Lung (tissue), 12 donors: ENCODE results near the gene MS4A15. TPM values are rescaled to one million over a fixed set of nuclear protein-coding genes. Genes with fewer than 3 reads are reported as not detected.

Experiments used
- ATAC-seq: fragments of 200-7000 bp; cut with Tn5 transposase; one replicate; pipeline ENCODE4 v1.9.1; 2020; ENCODE audit warnings: moderate number of reproducible peaks; ENCODE audit not compliant: insufficient read depth, low FRiP score
- DNase-seq, 3 donors: peaks; one replicate each; pipeline ENCODE4 v3.0.0-alpha.2; 2013 to 2017
- H3K27ac ChIP-seq, 2 donors: one replicate each; pipeline ENCODE4 v1.5.1; 2013; ENCODE audit warnings: mild to moderate bottlenecking in 2 of 2, moderate library complexity in 2 of 2, control low read depth in 1 of 2, inconsistent platforms in 1 of 2, low read depth in 1 of 2, low read length in 1 of 2
- H3K27me3 ChIP-seq, 3 donors: one replicate each; pipeline ENCODE4 v1.5.1; 2013; ENCODE audit warnings: low read length in 2 of 3; ENCODE audit not compliant: control insufficient read depth in 3 of 3, insufficient read depth in 3 of 3
- H3K36me3 ChIP-seq, 4 donors: one replicate each; pipeline ENCODE4 v1.5.1; 2013; ENCODE audit warnings: low read length in 4 of 4, mild to moderate bottlenecking in 1 of 4, moderate library complexity in 1 of 4; ENCODE audit not compliant: control insufficient read depth in 4 of 4, insufficient read depth in 4 of 4
- H3K4me1 ChIP-seq, 5 donors: one replicate each; pipeline ENCODE4 v1.5.1; 2013; ENCODE audit warnings: low read length in 5 of 5, mild to moderate bottlenecking in 2 of 5, moderate library complexity in 1 of 5; ENCODE audit not compliant: control insufficient read depth in 5 of 5, insufficient read depth in 5 of 5
- H3K4me3 ChIP-seq: one replicate; pipeline ENCODE4 v1.5.1; 2013; ENCODE audit warnings: mild to moderate bottlenecking, control low read depth, moderate library complexity
- H3K9ac ChIP-seq, 2 donors: one replicate each; pipeline ENCODE4 v1.5.1; 2013; ENCODE audit warnings: low read length in 2 of 2, control low read depth in 1 of 2; ENCODE audit not compliant: insufficient read depth in 1 of 2
- H3K9me3 ChIP-seq, 4 donors: one replicate each; pipeline ENCODE4 v1.5.1; 2013; ENCODE audit warnings: low read length in 3 of 4, mild to moderate bottlenecking in 1 of 4, moderate library complexity in 1 of 4; ENCODE audit not compliant: control insufficient read depth in 4 of 4, insufficient read depth in 3 of 4
- WGBS, 2 donors: extraction: QIAGEN DNeasy Blood & Tissue Kit; methylation state at CpG; one replicate each; pipeline ENCODE4 v1.1.7; 2013; 5-methylcytosine and 5-hydroxymethylcytosine counted together
- polyA plus RNA-seq, 2 donors: library from polyadenylated mRNA; stranded (reverse); fragments of 200-250 nt; gene quantifications; one replicate each; pipeline ENCODE4 v1.2.1, GENCODE V29; 2013
- total RNA-seq, 2 donors: library from RNA; depleted of rRNA in 1 of 2; stranded (reverse); fragments of >200 nt in 1 of 2; gene quantifications; one replicate each; pipeline ENCODE4 v1.2.1, GENCODE V29; 2014 to 2021
- TF ChIP-seq, protein P1 (sequence below): IDR thresholded peaks from 2 replicates; pipeline ENCODE4 v1.5.1; 2012; ENCODE audit warnings: mild to moderate bottlenecking; ENCODE audit errors: control extremely low read depth, extremely low read depth
- donor health status: control.
- donor health status: control.
- donor health status: Bipolar disorder and iron deficiency.
- donor health status: healthy.
- donor health status: DM: yes; HTN: yes; CAD: no.

MS4A15 gene
- total and polyA plus RNA-seq, 4 donors = 9.8 to 38.9 (median 26.8) TPM; not detected in 1

DNA sequence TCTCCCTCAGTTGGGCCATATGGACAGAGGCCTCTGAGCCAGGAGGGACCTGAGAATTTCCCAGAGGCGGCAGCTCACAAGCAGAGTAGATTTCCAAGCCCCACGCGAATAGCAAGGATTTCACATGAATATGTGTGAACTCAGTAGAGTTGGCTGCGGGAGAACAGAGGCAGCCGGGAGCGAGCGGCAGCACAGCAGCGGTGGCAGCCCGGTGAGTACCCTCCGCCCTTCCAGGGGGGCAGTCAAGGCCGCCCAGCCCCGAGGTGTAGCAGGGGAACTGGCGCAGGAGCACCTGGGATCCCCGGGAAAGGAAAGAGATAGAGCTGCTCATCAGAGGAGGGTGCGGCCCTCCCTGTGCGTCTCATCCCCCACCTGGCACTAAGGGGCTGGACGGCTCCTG lies 8.4 kb upstream of the MS4A15 start:
- ATAC-seq = no peak
- Histone ChIP-seq H3K9ac (no peak overlapping the region), H3K9me3 (peaks cover 0 to 1% (median 0%) of the 10 kb centered on the region in 4 donors), H3K36me3 (no peaks in the 10 kb centered on the region), H3K4me1 (no peaks in the 10 kb centered on the region), H3K27ac (no peak overlapping the region), H3K4me3 (no peak overlapping the region), H3K27me3 (peaks cover 0 to 2% (median 0%) of the 10 kb centered on the region in 3 donors)
- DNase-seq = no peak
- TF ChIP-seq, protein P1, sequence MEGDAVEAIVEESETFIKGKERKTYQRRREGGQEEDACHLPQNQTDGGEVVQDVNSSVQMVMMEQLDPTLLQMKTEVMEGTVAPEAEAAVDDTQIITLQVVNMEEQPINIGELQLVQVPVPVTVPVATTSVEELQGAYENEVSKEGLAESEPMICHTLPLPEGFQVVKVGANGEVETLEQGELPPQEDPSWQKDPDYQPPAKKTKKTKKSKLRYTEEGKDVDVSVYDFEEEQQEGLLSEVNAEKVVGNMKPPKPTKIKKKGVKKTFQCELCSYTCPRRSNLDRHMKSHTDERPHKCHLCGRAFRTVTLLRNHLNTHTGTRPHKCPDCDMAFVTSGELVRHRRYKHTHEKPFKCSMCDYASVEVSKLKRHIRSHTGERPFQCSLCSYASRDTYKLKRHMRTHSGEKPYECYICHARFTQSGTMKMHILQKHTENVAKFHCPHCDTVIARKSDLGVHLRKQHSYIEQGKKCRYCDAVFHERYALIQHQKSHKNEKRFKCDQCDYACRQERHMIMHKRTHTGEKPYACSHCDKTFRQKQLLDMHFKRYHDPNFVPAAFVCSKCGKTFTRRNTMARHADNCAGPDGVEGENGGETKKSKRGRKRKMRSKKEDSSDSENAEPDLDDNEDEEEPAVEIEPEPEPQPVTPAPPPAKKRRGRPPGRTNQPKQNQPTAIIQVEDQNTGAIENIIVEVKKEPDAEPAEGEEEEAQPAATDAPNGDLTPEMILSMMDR = no peak
- 89 to 92% methylated on average over 17 of the region's 17 CpGs for WGBS, 2 donors

DNA sequence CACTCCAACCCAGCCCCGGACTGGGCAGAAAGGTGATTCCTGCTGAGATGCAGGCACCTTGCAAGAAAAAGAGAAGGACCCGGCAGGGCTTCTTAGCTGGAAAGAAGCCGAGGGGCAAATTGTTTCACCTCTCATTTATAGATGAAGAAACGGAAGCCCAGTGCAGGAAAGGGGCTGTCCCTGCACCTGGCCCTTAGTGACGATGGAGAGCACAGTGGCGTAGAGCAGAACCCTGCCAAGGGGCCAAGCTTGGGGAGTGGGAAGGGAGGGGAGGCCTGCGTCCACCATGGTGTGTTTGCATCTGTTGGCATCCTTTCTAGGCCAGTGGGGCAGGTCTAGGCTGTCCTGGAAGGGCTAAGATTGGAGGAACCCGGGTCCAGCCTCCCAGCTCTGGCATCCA lies 7.8 kb upstream of the MS4A15 start:
- ATAC-seq (no peak), DNase-seq (no peak)
- WGBS, 2 donors = 81 to 86% methylated on average over 8 of the region's 8 CpGs
- Histone ChIP-seq H3K27ac (no peak overlapping the region), H3K9ac (no peak overlapping the region), H3K9me3 (no peaks in the 10 kb centered on the region), H3K4me1 (no peaks in the 10 kb centered on the region), H3K4me3 (no peak overlapping the region), H3K36me3 (no peaks in the 10 kb centered on the region), H3K27me3 (peaks cover 0 to 2% (median 0%) of the 10 kb centered on the region in 3 donors)
- TF ChIP-seq, protein P1 = no peak

DNA sequence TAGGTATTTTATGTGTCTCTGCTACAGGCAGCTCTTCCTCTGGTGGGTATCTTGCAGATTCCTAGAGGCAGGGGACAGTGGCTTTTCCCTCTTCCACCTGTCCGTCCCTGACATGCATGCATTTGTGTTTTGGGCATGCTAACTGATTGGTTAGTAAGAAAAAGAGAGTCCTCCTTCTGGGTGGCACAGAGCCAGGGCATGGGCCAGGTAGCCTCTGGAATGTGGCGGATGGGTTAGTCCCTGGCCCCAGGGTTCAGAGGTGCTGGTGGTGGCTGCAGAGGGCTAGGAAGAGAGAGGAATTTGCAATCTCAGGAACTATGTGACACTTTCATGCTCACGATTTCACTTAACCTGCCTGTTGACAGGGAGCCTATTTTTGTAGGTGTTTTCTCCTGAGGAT lies 5.8 kb upstream of the MS4A15 start:
- H3K36me3 ChIP-seq = no peaks in the 10 kb centered on the region
- H3K4me1 ChIP-seq = no peaks in the 10 kb centered on the region
- H3K27me3 ChIP-seq = peaks cover 0 to 2% (median 0%) of the 10 kb centered on the region in 3 donors
- DNase-seq = no peak
- TF ChIP-seq, protein P1 = no peak
- no peaks in the 10 kb centered on the region for H3K9me3 ChIP-seq
- 69 to 90% methylated on average over 3 of the region's 3 CpGs for WGBS, 2 donors
- no peak overlapping the region for H3K27ac ChIP-seq
- ATAC-seq = no peak
- no peak overlapping the region for H3K4me3 ChIP-seq
- H3K9ac ChIP-seq = no peak overlapping the region

DNA sequence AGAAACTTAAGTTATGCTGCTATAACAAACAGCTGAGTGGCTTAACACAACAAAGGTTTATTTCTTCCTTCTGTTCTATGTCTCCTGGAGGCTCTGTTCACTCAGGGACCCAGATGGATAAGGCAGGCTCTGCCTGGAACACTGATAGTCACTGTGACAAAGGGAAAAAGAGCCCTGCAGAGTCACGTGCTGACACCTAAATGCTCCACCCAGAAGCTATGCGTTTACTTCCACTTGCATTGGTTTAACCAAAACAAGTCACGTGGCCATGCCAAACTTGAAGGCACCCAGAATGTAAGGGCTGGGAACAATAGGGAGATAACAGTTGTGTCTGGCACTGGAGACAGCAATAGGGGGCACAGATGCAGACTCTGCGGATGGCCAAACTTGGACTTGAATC lies 3.4 kb upstream of the MS4A15 start:
- no peak overlapping the region for H3K4me3 ChIP-seq
- TF ChIP-seq, protein P1 = no peak
- DNase-seq = no peak

More for the DNA sequence above, 3.4 kb upstream of the MS4A15 start:
- H3K4me1 ChIP-seq = peaks cover 0 to 3% (median 0%) of the 10 kb centered on the region in 5 donors
- no peak overlapping the region for H3K9ac ChIP-seq
- WGBS, 2 donors = 58 to 59% methylated on average over 4 of the region's 4 CpGs
- H3K27ac ChIP-seq = no peak overlapping the region
- peaks cover 0 to 2% (median 0%) of the 10 kb centered on the region in 3 donors for H3K27me3 ChIP-seq
- H3K9me3 ChIP-seq = peaks cover 0 to 4% (median 0%) of the 10 kb centered on the region in 4 donors
- ATAC-seq = no peak
- no peaks in the 10 kb centered on the region for H3K36me3 ChIP-seq
